ENCODE measurements around the gene PNN.
"Not testable (repeated sequence)": the region's sequence is repeated elsewhere in the genome, so short reads cannot be mapped to it uniquely, and the experiment has no call there.

Gene PNN

DNA sequence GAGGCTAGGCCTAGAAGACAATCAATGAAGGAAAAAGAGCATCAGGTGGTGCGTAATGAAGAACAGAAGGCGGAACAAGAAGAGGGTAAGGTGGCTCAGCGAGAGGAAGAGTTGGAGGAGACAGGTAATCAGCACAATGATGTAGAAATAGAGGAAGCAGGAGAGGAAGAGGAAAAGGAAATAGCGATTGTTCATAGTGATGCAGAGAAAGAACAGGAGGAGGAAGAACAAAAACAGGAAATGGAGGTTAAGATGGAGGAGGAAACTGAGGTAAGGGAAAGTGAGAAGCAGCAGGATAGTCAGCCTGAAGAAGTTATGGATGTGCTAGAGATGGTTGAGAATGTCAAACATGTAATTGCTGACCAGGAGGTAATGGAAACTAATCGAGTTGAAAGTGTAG is 5.5 kb downstream of the PNN start:
- DNase-seq = no peak

DNA sequence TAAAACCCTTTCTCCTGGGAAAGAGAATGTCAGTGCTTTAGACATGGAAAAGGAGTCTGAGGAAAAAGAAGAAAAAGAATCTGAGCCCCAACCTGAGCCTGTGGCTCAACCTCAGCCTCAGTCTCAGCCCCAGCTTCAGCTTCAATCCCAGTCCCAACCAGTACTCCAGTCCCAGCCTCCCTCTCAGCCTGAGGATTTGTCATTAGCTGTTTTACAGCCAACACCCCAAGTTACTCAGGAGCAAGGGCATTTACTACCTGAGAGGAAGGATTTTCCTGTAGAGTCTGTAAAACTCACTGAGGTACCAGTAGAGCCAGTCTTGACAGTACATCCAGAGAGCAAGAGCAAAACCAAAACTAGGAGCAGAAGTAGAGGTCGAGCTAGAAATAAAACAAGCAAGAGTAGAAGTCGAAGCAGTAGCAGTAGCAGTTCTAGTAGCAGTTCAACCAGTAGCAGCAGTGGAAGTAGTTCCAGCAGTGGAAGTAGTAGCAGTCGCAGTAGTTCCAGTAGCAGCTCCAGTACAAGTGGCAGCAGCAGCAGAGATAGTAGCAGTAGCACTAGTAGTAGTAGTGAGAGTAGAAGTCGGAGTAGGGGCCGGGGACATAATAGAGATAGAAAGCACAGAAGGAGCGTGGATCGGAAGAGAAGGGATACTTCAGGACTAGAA is 6.1 kb downstream of the PNN start:
- no peak for DNase-seq

DNA sequence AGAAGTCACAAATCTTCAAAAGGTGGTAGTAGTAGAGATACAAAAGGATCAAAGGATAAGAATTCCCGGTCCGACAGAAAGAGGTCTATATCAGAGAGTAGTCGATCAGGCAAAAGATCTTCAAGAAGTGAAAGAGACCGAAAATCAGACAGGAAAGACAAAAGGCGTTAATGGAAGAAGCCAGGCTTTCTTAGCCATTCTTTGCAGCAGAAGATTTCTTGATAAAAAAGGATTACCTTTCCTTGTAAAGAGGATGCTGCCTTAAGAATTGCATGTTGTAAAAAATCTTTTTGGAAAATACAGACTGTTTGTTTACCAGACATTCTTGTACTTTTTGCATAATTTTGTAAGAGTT is 6.6 kb downstream of the PNN start:
- DNase-seq = no peak

DNA sequence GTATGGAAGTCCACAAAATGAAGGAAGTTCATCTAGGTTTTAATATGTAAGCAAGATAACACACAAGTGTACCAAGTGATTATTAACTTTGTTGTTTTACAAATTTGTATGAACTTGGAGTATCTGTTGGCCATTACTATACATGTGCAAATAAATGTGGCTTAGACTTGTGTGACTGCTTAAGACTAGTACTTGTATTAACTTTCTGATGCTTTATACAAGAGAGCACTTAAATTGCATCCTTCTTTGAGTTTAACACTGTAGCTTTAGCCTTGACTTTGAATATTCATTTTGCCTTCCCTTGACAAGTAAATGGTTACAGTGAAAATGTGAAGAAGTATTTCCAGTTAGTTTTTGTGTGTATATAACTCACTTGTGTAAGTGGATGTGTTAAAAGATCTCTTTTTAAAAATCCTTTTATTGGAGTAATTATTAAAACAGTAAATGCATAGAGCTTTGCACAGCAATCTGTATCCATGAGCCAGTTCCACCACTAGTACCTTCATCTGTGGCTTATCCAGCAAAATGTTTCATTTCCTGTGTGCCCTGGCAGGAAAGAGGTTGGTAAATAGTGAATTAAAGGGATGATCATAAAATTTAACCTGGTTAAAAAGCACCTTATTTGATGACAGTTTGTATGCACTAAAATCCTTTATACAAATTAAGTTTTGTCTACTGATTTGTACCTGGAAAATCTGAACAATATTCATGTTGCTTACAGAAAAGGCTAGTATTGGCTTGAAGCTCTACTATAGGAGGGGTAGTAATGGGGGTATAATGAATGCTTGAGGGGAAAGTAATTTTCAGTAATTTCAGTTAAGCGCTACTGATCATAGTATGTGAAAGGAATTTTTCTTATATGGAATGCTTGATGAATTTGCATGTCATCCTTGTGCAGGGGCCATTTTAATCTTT is 8.0 kb downstream of the PNN start:
- no peak for DNase-seq

DNA sequence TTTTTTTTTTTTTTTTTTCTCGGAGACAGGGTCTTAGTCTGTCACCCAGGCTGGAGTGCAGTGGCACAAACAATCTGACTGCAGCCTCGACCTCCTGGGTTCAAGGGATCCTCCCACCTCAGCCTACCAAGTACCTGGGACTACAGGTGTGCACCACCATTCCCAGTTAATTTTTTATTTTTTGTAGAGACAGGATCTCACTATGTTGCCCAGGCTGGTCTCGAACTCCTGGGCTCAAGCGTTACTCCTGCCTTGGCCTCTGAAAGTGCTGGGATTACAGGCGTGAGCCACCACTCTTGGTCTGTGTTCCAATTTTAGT is 8.6 kb downstream of the PNN start:
- DNase-seq = not testable (repeated sequence)

DNA sequence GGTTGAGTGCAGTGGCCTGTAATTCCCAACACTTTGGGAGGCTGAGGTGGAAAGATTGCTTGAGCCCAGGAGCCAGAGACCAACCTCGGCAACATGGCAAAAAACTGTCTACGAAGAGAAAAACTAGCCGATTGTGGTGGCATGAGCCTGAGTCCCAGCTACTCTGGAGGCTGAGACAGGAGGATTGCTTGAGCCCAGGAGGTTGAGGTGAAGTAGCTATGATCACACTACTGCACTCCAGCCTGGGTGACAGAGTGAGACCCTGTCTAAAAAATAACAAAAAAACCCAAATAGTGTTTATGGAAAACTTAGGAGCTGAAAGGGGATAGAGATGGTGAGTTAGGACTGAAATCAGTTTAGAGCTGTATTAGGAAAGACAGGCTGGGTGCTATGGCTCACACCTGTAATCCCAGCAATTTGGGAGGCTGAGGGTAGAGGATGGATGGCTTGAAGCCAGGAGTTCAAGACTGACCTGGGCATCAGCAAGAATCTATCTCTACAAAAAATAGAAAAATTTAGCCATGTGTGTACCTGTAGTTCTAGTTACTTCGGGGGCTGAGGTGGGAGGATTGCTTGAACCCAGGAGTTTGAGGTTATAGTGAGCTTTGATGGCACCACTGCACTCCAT is 9.7 kb downstream of the PNN start:
- no peak for DNase-seq

DNA sequence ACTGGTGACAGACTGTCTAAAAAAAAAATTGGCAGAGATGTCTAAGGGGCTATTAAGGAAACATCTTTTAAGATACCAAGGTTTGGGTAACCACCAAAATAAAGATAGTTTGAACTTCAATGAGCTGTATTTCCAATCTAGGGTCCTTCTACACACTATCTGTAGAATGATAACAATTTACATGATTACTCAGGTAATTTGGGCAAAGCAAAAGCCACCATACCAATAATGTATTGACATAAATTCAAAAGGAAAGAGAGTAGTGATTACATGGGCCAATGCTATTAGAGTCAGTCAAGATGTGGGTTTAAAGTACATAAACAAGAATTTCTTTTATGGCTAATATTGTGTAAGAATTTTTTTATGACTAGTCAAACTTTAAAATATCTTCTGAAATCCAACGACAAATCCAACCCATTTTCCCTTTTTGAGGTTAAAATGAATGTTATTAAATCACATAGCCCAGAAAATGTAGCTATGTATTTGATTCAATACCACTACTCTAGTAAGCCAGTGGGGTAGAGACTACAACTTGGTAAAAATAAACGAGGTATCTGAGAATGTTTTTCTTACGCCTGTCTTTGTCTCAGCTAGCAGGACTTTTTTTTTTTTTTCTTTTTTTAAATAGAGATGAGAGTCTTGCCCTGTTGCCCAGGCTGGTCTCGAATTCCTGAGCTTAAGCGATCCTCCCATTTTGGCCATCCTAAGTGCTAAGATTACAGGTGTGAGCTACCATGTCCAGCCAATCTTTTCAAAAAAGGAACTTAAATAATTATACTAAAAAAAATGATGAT is 10.4 kb downstream of the PNN start:
- no peak for DNase-seq

DNA sequence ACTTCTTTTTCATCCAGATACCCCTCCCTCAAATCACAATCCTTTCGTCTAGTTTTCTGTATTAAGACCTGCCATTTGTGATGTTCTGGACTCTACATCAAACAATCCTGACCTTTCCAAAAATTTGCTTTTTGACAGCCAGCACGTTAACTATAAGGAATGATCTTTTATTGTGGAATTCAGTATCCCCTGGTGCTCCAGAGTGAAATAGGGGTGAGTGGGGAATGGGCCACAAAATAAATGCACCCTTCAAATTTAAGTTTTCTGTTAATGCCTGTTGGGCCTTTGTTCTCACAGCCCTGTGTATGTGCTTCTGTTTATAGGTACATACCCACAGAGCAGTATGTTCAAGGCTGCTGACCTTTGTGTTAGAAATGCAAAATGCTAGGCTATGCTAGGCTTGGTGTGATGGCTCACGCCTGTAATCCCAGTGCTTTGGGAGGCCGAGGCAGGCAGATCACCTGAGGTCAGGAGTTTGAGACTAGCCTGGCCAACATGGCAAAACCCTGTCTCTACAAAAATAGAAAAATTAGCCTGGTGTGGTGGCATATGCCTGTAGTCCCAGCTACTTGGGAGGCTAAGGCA is 12.0 kb downstream of the PNN start:
- DNase-seq = no peak

DNA sequence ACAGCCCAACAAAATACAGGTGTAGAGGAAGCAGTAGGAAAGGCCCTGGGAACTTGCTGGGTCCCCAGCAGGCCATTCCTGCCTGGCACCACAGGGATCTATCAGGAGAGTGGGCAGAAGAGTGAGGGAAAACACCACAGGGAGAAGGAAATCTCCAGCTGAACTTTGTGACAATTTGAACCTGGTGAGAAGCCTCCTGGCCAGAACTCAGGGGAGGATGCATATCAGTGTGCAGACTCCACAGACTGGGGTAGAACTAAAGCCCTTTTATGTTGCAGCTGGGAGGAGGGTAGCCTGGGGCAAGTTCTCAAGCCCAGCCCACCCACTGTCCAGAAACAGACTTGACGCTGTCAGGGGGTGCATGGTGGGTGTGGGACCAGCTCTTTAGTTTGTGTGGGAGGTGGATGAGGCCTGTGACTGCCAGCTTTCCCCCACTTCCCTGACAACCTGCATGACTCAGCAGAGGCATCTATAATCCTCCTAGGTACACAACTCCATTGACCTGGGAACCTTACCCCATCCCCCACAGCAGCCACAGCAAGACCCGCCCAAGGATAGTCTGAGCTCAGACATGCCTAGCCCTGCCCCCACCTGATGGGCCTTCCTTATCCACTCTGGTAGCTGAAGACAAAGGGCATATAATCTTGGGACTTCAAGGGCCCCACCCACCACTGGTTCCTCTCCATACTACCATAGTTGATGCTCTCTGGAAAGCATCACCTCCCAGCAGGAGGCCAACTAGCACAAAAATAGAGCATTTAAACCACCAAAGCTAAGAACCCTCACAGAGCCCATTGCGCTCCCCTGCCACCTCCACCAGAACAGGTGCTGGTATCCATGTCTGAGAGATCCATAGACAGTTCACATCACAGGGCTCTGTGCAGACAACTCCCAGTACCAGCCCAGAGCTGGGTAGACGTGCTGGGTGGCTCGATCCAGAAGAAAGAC is 28.9 kb downstream of the PNN start:
- DNase-seq = no peak

DNA sequence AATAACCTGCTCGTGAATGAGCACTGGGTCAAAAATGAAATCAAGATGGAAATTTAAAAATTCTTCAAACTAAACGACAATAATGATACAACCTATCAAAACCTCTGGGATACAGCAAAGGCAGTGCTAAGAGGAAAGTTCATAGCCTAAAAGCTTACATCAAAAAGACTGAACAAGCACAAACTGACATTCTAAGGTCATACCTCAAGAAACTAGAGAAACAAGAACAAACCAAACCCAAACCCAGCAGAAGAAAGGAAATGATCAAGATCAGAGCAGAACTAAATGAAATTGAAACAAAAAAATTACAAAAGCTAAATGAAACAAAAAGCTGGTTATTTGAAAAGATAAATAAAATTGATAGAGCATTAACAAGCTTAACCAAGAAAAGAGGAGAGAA is 32.4 kb downstream of the PNN start:
- DNase-seq = not testable (repeated sequence)

DNA sequence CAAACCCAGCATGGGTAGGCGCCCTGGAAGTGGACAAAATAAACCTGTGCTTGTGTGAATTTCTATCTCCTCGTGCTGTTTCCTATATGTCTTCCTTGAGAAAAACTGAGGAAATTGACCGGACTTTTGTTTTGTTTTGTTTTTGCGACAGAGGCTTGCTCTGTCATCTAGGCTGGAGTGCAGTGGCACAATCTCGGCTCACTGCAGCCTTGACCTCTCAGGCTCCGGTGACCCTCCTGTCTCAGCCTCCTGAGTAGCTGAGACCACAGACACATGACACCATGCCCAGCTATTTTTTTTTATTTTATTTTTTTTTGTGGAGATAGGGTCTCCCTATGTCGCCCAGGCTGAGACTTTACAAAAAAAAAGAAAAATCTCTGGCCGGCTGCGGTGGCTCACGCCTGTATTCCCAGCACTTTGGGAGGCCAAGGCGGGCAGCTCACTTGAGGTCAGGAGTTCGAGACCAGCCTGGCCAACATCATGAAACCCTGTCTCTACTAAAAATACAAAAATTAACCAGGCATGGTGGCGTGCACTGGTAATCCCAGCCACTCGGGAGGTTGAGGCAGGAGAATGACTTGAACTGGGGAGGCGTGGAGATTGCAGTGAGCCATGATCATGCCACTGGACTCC is 36.2 kb downstream of the PNN start:
- no peak for DNase-seq

DNA sequence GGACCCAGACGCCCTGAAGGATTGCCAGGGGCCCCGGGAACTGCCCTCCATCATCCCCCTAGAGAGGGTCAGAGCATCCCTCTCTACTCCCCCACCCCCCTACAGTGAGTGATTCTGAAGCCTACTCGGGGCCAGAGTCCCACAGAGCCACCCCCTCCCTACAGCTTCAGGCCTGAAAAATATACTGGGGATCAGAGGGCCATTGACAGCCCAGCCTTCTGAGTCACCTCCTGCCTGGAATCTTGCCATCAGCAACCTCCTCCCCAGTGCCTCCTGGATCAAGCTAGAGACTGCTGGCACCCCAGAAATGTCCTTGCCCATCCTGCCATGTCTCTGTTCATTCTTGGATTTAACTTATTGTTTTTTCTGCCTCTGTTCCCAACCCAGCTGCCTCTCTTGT is 37.0 kb downstream of the PNN start:
- DNase-seq = no peak

DNA sequence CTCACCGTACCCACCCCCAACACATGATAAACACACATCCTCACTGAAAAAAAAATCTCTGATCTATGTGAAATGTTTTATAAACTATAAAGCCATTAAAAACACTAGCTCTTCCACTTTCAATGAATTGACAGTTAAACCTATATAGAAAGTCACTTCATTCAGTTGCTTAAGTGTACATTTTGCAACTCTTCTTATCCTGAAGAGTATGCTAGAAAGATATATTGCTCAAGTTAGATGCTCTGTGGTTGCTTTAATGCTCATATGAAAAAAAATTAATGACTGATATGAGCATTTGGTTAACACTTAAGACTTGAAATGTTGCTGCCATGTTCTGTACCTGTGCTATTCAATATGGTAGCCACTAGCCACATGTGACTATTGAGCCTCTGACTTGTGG is 37.6 kb downstream of the PNN start:
- no peak for DNase-seq

DNA sequence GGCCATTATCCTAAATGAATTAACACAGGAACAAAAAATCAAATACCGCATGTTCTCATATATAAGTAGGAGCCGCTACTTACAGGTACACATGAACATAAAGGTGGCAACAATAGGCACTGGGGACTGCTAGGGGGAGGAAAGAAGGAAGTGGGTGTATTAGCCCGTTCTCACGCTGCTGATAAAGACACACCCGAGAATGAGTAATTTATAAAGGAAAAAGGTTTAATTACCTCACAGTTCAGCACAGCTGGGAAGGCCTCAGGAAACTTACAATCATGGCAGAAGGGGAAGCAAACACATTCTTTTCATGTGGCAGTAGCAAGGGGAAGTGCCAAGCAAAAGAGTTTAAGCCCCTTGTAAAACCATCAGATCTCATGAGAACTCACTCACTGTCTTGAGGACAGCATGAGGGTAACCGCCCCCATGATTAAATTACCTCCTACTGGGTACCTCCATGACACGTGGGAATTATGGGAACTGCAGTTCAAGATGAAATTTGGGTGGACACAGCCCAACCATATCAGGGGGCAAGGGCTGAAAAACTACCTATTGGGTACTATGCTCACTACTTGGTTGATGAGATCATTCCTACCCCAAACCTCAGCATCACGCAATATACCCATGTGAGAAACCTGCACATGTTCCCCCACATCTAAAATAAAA is 42.3 kb downstream of the PNN start:
- no peak for DNase-seq

DNA sequence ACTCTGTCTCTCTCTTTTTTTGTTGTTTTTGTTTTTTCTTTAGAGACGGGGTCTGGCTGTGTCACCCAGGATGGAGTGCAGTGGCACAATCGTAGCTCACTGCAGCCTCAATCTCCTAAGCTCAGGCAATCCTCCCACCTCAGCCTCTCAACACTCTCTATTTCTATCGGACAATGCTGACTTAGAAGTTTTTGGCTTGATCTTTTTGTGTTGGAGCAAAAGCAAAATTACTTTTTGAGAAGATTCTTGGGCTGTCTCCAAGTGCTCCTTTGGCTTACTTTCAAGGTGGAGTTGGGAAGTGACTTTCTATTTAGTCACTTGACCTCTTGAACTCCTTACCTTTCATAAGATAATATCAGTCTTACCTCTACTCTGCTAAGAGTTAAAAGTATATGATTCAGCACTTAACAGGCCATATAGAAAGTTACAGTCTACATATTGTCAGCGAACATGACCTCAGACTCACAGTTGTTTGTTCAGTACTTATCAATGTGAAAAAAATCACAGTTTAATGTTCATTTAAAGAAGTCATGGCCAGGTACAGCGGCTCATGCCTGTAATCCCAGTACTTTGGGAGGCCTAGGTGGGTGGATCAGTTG is 43.2 kb downstream of the PNN start:
- DNase-seq = no peak

DNA sequence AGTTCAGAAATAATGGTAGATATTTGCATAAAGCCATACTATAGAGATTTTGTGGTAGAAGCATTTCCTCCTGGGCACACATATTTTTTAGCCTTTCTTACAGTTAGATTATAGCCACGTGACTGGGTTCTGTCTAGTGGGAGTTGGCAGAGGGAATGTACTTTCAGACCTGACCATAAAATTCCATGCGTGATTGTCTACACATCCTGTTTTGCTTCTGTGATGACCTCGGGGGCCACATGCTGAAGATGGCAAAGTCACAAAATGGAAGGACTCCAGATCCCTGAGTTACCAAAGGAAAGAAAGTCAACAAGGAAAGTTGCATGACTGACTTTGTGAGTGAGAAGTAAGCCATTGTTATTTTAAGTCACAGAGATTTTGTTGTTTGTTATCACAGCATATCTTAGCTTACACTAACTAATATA is 44.0 kb downstream of the PNN start:
- DNase-seq = no peak

DNA sequence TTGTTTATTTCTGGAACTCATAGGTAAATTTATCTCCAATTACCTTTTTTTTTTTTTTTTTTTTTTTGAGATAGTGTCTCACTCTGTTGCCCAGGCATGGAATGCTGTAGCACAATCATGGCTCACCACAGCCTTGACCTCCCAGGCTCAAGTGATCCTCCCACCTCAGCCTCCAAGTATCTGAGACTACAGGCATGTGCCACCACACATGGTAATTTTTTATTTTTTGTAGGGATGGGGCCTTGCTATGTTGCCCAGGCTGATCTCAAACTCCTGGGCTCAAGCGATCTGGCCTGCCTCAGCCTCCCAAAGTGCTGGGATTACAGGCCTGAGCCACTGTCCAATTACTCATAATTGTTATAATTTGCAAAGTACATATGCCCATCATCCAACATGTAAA is 45.4 kb downstream of the PNN start:
- not testable (repeated sequence) for DNase-seq

DNA sequence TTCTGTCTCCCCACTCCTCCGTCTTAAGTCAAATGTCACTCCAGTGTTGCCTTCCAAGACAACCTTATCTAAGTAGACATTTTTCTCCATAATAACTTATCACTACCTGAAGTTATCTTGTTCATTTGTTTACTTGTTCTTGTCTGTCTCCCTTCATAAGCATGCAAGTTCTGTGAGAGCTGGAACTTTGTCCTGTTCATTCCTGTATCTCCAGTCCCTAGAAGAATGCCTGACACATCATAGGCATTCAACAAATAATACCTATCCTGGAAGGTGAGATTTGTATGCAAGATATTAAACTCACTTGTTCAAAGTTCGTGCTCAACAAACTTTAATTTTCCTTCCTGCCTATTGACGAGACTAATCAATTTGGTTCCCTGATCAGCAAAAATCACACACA is 53.0 kb downstream of the PNN start:
- DNase-seq = no peak

Data from anterior cingulate cortex (tissue), 58 donors.